HG03565 (cell line): ENCODE data around the gene VSNL1.

Source experiments
- ATAC-seq: cut with Tn5 transposase; IDR thresholded peaks from one replicate; pipeline ENCODE4 v1.9.1; 2021; ENCODE audit warnings: mild to moderate bottlenecking, moderate library complexity; ENCODE audit not compliant: unreplicated experiment

The VSNL1 gene

GRCh38 chr2:17540093-17540812 lies at the start of gene VSNL1:
Gene VSNL1, plus strand, starts transcription at chr2:17540696. Its CDS starts 51,379 bp downstream, at chr2:17592075.
- no peak for ATAC-seq

GRCh38 chr2:17495590-17495989 lies 44.9 kb upstream of the VSNL1 start:
- no peak for ATAC-seq

- ATAC-seq, result no peak
Measured at GRCh38 chr2:17497718-17498117, 42.8 kb upstream of the VSNL1 start.

- ATAC-seq, result no peak
Measured at GRCh38 chr2:17506736-17507616, 33.5 kb upstream of the VSNL1 start.

GRCh38 chr2:17515652-17516051 lies 24.8 kb upstream of the VSNL1 start:
- peak; percentile 37 for ATAC-seq

GRCh38 chr2:17517481-17518211 lies 22.9 kb upstream of the VSNL1 start:
- peak; percentile 10 for ATAC-seq

GRCh38 chr2:17518212-17519154 lies 22.0 kb upstream of the VSNL1 start, which contains the start of gene RAD51AP2:
Gene RAD51AP2, minus strand, starts transcription at chr2:17518440. Its CDS starts 25 bp downstream, at chr2:17518415.
- ATAC-seq, result peak; percentile 67

- no peak for ATAC-seq
Measured at GRCh38 chr2:17519486-17519885, 21.0 kb upstream of the VSNL1 start.

GRCh38 chr2:17520761-17521160 lies 19.7 kb upstream of the VSNL1 start:
- ATAC-seq, result no peak

GRCh38 chr2:17521621-17522020 lies 18.9 kb upstream of the VSNL1 start:
- no peak for ATAC-seq

- ATAC-seq, result no peak
Measured at GRCh38 chr2:17522303-17522702, 18.2 kb upstream of the VSNL1 start.

GRCh38 chr2:17529771-17530170 lies 10.7 kb upstream of the VSNL1 start:
- no peak for ATAC-seq

- no peak for ATAC-seq
Measured at GRCh38 chr2:17533546-17533945, 7.0 kb upstream of the VSNL1 start.

- no peak for ATAC-seq
Measured at GRCh38 chr2:17536416-17536815, 4.1 kb upstream of the VSNL1 start.

- ATAC-seq, result peak; percentile 26
Measured at GRCh38 chr2:17538022-17538843, 2.3 kb upstream of the VSNL1 start.

GRCh38 chr2:17538844-17539554 lies 1.5 kb upstream of the VSNL1 start:
- ATAC-seq, result peak; percentile 43

GRCh38 chr2:17539611-17540092 lies 844 bp upstream of the VSNL1 start:
- no peak for ATAC-seq

- ATAC-seq, result no peak
Measured at GRCh38 chr2:17540813-17541530, 476 bp downstream of the VSNL1 start.
